ENCODE measurements around the gene GNPTAB. TPM values are rescaled to one million over a fixed set of nuclear protein-coding genes. Genes with fewer than 3 reads are reported as not detected.

Gene GNPTAB
- total RNA-seq, 1 experiment from 2014 or later = 11.6 TPM

- Histone ChIP-seq H3K4me1 (ENCODE audit: low read length) (no peaks in the 10 kb centered on the region), H3K36me3 (ENCODE audit: insufficient read depth, low read length) (no peaks in the 10 kb centered on the region), H3K9me2 (replicated peaks; ENCODE audit: insufficient read depth, low read length) (no peaks in the 10 kb centered on the region), H3K79me2 (ENCODE audit: low read length) (no peaks in the 10 kb centered on the region), H3K4me2 (ENCODE audit: low read depth, low read length, poor library complexity, severe bottlenecking) (no peak overlapping the region), H3K9me3 (ENCODE audit: low read length) (no peaks in the 10 kb centered on the region), H4K20me1 (ENCODE audit: insufficient read depth, low read depth, low read length) (no peaks in the 10 kb centered on the region), H3K4me3 (ENCODE audit: low read length) (no peak overlapping the region), H3K27me3 (ENCODE audit: low read length) (no peaks in the 10 kb centered on the region), H3K9ac (ENCODE audit: low read length) (no peak overlapping the region), H2AFZ (ENCODE audit: low read length) (no peak overlapping the region), H3K27ac (ENCODE audit: low read length) (no peak overlapping the region)
- peak; percentile 70 for DNase-seq
Measured at GRCh38 chr12:101759396-101760047, 71.2 kb downstream of the GNPTAB start.

- Histone ChIP-seq H3K4me2 (ENCODE audit: low read depth, low read length, poor library complexity, severe bottlenecking) (no peak overlapping the region), H3K36me3 (ENCODE audit: insufficient read depth, low read length) (no peaks in the 10 kb centered on the region), H3K9ac (ENCODE audit: low read length) (no peak overlapping the region), H2AFZ (ENCODE audit: low read length) (no peak overlapping the region), H3K79me2 (ENCODE audit: low read length) (no peaks in the 10 kb centered on the region), H3K27me3 (ENCODE audit: low read length) (no peaks in the 10 kb centered on the region), H3K27ac (ENCODE audit: low read length) (no peak overlapping the region), H4K20me1 (ENCODE audit: insufficient read depth, low read depth, low read length) (no peaks in the 10 kb centered on the region), H3K4me1 (ENCODE audit: low read length) (peaks cover 4% of the 10 kb centered on the region; the same call in 1 of the 2 replicates), H3K4me3 (ENCODE audit: low read length) (no peak overlapping the region), H3K9me2 (replicated peaks; ENCODE audit: insufficient read depth, low read length) (no peaks in the 10 kb centered on the region), H3K9me3 (ENCODE audit: low read length) (no peaks in the 10 kb centered on the region)
- no peak for DNase-seq
Measured at GRCh38 chr12:101750152-101750551, 80.6 kb downstream of the GNPTAB start.

- DNase-seq = no peak
- Histone ChIP-seq H3K9me3 (ENCODE audit: low read length) (no peaks in the 10 kb centered on the region), H3K36me3 (ENCODE audit: insufficient read depth, low read length) (no peaks in the 10 kb centered on the region)
Measured at GRCh38 chr12:101749657-101750056, 81.1 kb downstream of the GNPTAB start.

GRCh38 chr12:101748907-101749306 lies 81.9 kb downstream of the GNPTAB start:
- Histone ChIP-seq H3K4me3 (ENCODE audit: low read length) (no peak overlapping the region), H3K4me1 (ENCODE audit: low read length) (peaks cover 4% of the 10 kb centered on the region; the same call in 1 of the 2 replicates), H3K27me3 (ENCODE audit: low read length) (no peaks in the 10 kb centered on the region), H3K9ac (ENCODE audit: low read length) (no peak overlapping the region), H3K9me2 (replicated peaks; ENCODE audit: insufficient read depth, low read length) (no peaks in the 10 kb centered on the region), H3K4me2 (ENCODE audit: low read depth, low read length, poor library complexity, severe bottlenecking) (no peak overlapping the region), H3K27ac (ENCODE audit: low read length) (no peak overlapping the region), H2AFZ (ENCODE audit: low read length) (no peak overlapping the region), H3K79me2 (ENCODE audit: low read length) (no peaks in the 10 kb centered on the region), H4K20me1 (ENCODE audit: insufficient read depth, low read depth, low read length) (no peaks in the 10 kb centered on the region), H3K36me3 (ENCODE audit: insufficient read depth, low read length) (no peaks in the 10 kb centered on the region), H3K9me3 (ENCODE audit: low read length) (no peaks in the 10 kb centered on the region)
- no peak for DNase-seq

More at GRCh38 chr12:101749657-101750056, 81.1 kb downstream of the GNPTAB start:
- Histone ChIP-seq H3K4me3 (ENCODE audit: low read length) (no peak overlapping the region), H3K27me3 (ENCODE audit: low read length) (no peaks in the 10 kb centered on the region), H3K9ac (ENCODE audit: low read length) (no peak overlapping the region), H2AFZ (ENCODE audit: low read length) (no peak overlapping the region), H3K79me2 (ENCODE audit: low read length) (no peaks in the 10 kb centered on the region), H3K27ac (ENCODE audit: low read length) (no peak overlapping the region), H3K9me2 (replicated peaks; ENCODE audit: insufficient read depth, low read length) (no peaks in the 10 kb centered on the region), H3K4me1 (ENCODE audit: low read length) (peaks cover 4% of the 10 kb centered on the region; the same call in 1 of the 2 replicates), H4K20me1 (ENCODE audit: insufficient read depth, low read depth, low read length) (no peaks in the 10 kb centered on the region), H3K4me2 (ENCODE audit: low read depth, low read length, poor library complexity, severe bottlenecking) (no peak overlapping the region)

GRCh38 chr12:101747697-101748096 lies 83.1 kb downstream of the GNPTAB start:
- DNase-seq = no peak
- H2AFZ ChIP-seq (ENCODE audit: low read length) = no peak overlapping the region
- no peaks in the 10 kb centered on the region for H3K27me3 ChIP-seq (ENCODE audit: low read length)
- no peaks in the 10 kb centered on the region for H4K20me1 ChIP-seq (ENCODE audit: insufficient read depth, low read depth, low read length)
- H3K9ac ChIP-seq (ENCODE audit: low read length) = no peak overlapping the region
- H3K36me3 ChIP-seq (ENCODE audit: insufficient read depth, low read length) = no peaks in the 10 kb centered on the region
- no peak overlapping the region for H3K4me2 ChIP-seq (ENCODE audit: low read depth, low read length, poor library complexity, severe bottlenecking)
- no peaks in the 10 kb centered on the region for H3K9me2 ChIP-seq (replicated peaks; ENCODE audit: insufficient read depth, low read length)
- peaks cover 4% of the 10 kb centered on the region; the same call in 1 of the 2 replicates for H3K4me1 ChIP-seq (ENCODE audit: low read length)
- no peaks in the 10 kb centered on the region for H3K79me2 ChIP-seq (ENCODE audit: low read length)
- H3K9me3 ChIP-seq (ENCODE audit: low read length) = no peaks in the 10 kb centered on the region
- H3K27ac ChIP-seq (ENCODE audit: low read length) = no peak overlapping the region
- H3K4me3 ChIP-seq (ENCODE audit: low read length) = no peak overlapping the region

GRCh38 chr12:101746661-101747060 lies 84.1 kb downstream of the GNPTAB start:
- H3K4me1 ChIP-seq (ENCODE audit: low read length) = peaks cover 4% of the 10 kb centered on the region; the same call in 1 of the 2 replicates
- H3K36me3 ChIP-seq (ENCODE audit: insufficient read depth, low read length) = no peaks in the 10 kb centered on the region

GRCh38 chr12:101746196-101746595 lies 84.6 kb downstream of the GNPTAB start:
- no peaks in the 10 kb centered on the region for H4K20me1 ChIP-seq (ENCODE audit: insufficient read depth, low read depth, low read length)
- no peak overlapping the region for H3K4me3 ChIP-seq (ENCODE audit: low read length)
- no peak for DNase-seq
- no peak overlapping the region for H3K4me2 ChIP-seq (ENCODE audit: low read depth, low read length, poor library complexity, severe bottlenecking)
- no peaks in the 10 kb centered on the region for H3K9me3 ChIP-seq (ENCODE audit: low read length)
- no peaks in the 10 kb centered on the region for H3K79me2 ChIP-seq (ENCODE audit: low read length)
- no peak overlapping the region for H2AFZ ChIP-seq (ENCODE audit: low read length)
- peaks cover 4% of the 10 kb centered on the region; the same call in 1 of the 2 replicates for H3K4me1 ChIP-seq (ENCODE audit: low read length)
- H3K36me3 ChIP-seq (ENCODE audit: insufficient read depth, low read length) = no peaks in the 10 kb centered on the region
- H3K9ac ChIP-seq (ENCODE audit: low read length) = no peak overlapping the region
- no peak overlapping the region for H3K27ac ChIP-seq (ENCODE audit: low read length)
- no peaks in the 10 kb centered on the region for H3K9me2 ChIP-seq (replicated peaks; ENCODE audit: insufficient read depth, low read length)
- H3K27me3 ChIP-seq (ENCODE audit: low read length) = no peaks in the 10 kb centered on the region

More at GRCh38 chr12:101746661-101747060, 84.1 kb downstream of the GNPTAB start:
- H3K9me3 ChIP-seq (ENCODE audit: low read length) = no peaks in the 10 kb centered on the region
- no peaks in the 10 kb centered on the region for H3K27me3 ChIP-seq (ENCODE audit: low read length)
- no peak overlapping the region for H3K4me2 ChIP-seq (ENCODE audit: low read depth, low read length, poor library complexity, severe bottlenecking)
- no peaks in the 10 kb centered on the region for H3K9me2 ChIP-seq (replicated peaks; ENCODE audit: insufficient read depth, low read length)
- no peaks in the 10 kb centered on the region for H4K20me1 ChIP-seq (ENCODE audit: insufficient read depth, low read depth, low read length)
- H3K79me2 ChIP-seq (ENCODE audit: low read length) = no peaks in the 10 kb centered on the region
- no peak overlapping the region for H3K27ac ChIP-seq (ENCODE audit: low read length)
- no peak for DNase-seq
- no peak overlapping the region for H2AFZ ChIP-seq (ENCODE audit: low read length)
- no peak overlapping the region for H3K9ac ChIP-seq (ENCODE audit: low read length)
- no peak overlapping the region for H3K4me3 ChIP-seq (ENCODE audit: low read length)

GRCh38 chr12:101745481-101745880 lies 85.3 kb downstream of the GNPTAB start:
- Histone ChIP-seq H2AFZ (ENCODE audit: low read length) (no peak overlapping the region), H4K20me1 (ENCODE audit: insufficient read depth, low read depth, low read length) (no peaks in the 10 kb centered on the region), H3K27me3 (ENCODE audit: low read length) (no peaks in the 10 kb centered on the region), H3K27ac (ENCODE audit: low read length) (no peak overlapping the region), H3K36me3 (ENCODE audit: insufficient read depth, low read length) (no peaks in the 10 kb centered on the region), H3K9ac (ENCODE audit: low read length) (no peak overlapping the region), H3K9me3 (ENCODE audit: low read length) (no peaks in the 10 kb centered on the region), H3K4me1 (ENCODE audit: low read length) (peaks cover 3% of the 10 kb centered on the region; the same call in 1 of the 2 replicates), H3K4me3 (ENCODE audit: low read length) (no peak overlapping the region), H3K4me2 (ENCODE audit: low read depth, low read length, poor library complexity, severe bottlenecking) (no peak overlapping the region), H3K79me2 (ENCODE audit: low read length) (no peaks in the 10 kb centered on the region), H3K9me2 (replicated peaks; ENCODE audit: insufficient read depth, low read length) (no peaks in the 10 kb centered on the region)
- no peak for DNase-seq
